Hematopoietic multipotent progenitor cell treated with erythropoietin and hydrocortisone succinate and interleukin-3 and kit ligand, for 4 days (in vitro differentiated cells): ENCODE results near the gene ZNF717.
"Not testable (repeated sequence)": the region's sequence is repeated elsewhere in the genome, so short reads cannot be mapped to it uniquely, and the experiment has no call there.

Experiments used
- DNase-seq: peaks from one replicate; pipeline ENCODE4 v3.0.0-alpha.2; 2015

ZNF717 gene

GRCh38 chr3:75785081-75785755, at the start of gene ZNF717:
TSS of gene ZNF717 (minus strand) at chr3:75785549. CDS start at chr3:75783362, 2,187 bp downstream.
- DNase-seq, result peak; percentile 89

- DNase-seq, result not testable (repeated sequence)
These were observed 45.7 kb upstream of the ZNF717 start for GRCh38 chr3:75831076-75831475.

- DNase-seq, result not testable (repeated sequence)
These were observed 32.7 kb upstream of the ZNF717 start for GRCh38 chr3:75818019-75818418.

- not testable (repeated sequence) for DNase-seq
These were observed 31.2 kb upstream of the ZNF717 start for GRCh38 chr3:75816287-75817180.

GRCh38 chr3:75814797-75815196, 29.4 kb upstream of the ZNF717 start:
- DNase-seq, result no peak

GRCh38 chr3:75782506-75782905, 2.8 kb downstream of the ZNF717 start:
- no peak for DNase-seq

GRCh38 chr3:75781079-75781745, 4.1 kb downstream of the ZNF717 start:
- DNase-seq, result no peak

GRCh38 chr3:75777742-75778141, 7.6 kb downstream of the ZNF717 start:
- not testable (repeated sequence) for DNase-seq

GRCh38 chr3:75771631-75772030, 13.7 kb downstream of the ZNF717 start:
- DNase-seq, result not testable (repeated sequence)

GRCh38 chr3:75768303-75769017, 16.9 kb downstream of the ZNF717 start:
- DNase-seq, result no peak

GRCh38 chr3:75737831-75738493, 47.4 kb downstream of the ZNF717 start:
- peak; percentile 7 for DNase-seq

- DNase-seq, result no peak
These were observed 57.4 kb downstream of the ZNF717 start for GRCh38 chr3:75727985-75728384.

GRCh38 chr3:75692061-75692460, 93.3 kb downstream of the ZNF717 start:
- no peak for DNase-seq

GRCh38 chr3:75687323-75687722, 98.0 kb downstream of the ZNF717 start:
- DNase-seq, result no peak
